ENCODE measurements around the gene TMX2.
A peak's percentile ranks its signal among the peaks of the same experiment; 100 is the strongest.
"Not testable (repeated sequence)": the region's sequence is repeated elsewhere in the genome, so short reads cannot be mapped to it uniquely, and the experiment has no call there.

Gene TMX2, protein sequence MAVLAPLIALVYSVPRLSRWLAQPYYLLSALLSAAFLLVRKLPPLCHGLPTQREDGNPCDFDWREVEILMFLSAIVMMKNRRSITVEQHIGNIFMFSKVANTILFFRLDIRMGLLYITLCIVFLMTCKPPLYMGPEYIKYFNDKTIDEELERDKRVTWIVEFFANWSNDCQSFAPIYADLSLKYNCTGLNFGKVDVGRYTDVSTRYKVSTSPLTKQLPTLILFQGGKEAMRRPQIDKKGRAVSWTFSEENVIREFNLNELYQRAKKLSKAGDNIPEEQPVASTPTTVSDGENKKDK

DNA sequence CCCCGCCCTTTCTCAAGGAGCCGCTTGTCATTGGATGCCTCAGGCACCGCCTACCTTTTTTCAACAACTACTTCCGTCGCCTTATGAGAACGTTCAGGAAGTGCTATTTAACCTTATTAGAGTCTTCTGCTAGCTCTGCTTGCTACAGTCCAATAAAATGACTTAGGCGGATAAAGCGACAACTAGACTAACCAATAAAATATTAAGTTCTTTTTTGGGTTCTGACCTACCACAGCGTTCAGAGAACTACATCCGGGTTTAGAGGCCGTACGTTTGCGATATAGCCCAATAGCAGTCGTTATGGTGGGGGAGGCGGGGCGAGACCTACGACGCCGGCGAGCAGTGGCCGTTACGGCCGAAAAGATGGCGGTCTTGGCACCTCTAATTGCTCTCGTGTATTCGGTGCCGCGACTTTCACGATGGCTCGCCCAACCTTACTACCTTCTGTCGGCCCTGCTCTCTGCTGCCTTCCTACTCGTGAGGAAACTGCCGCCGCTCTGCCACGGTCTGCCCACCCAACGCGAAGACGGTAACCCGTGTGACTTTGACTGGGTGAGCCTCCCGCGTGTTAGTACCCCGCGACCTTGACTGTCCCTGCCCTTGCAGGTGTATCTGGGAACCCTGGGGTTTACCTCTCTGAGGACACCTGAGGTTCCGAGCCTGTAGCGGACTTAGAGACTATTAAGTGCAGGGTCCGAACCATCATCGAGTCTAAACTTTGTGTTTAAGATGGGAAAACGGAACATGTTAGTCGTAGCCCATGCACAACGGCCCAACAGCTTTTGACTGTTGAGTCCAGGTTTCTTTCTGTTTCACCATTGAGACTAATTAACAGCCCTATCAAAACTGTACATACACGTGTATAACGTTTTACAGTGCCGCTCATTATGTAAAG, at the start of gene TMX2:
Gene TMX2, plus strand, starts transcription at position 338 of the 895 bp plus-strand sequence. Its CDS starts 26 bp downstream, at position 364.
- DNase-seq: peak; percentile 97

DNA sequence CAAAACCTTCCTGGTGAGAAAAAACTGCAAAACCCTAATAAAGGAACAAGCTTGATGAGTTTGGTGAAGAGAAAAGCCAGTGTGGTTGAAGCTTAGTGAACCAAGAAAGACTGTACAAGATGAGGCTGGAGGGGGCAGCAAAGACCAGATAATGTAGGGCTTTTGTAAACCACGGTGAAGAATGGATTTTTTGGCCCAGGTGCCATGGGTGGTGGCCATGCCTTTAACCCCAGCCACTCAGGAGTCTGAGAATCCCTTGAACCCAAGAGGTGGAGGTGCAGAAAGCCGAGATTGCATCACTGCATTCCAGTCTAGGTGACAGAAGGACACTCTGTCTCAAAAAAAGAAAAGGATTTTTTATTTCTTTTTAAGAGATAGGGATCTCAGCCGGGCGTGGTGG, 49.5 kb upstream of the TMX2 start:
- DNase-seq: no peak

GRCh38 chr11:57663975-57664374, 48.4 kb upstream of the TMX2 start:
- no peak for DNase-seq

- DNase-seq: peak; percentile 93
Measured at GRCh38 chr11:57667117-57667735, 45.2 kb upstream of the TMX2 start.

DNA sequence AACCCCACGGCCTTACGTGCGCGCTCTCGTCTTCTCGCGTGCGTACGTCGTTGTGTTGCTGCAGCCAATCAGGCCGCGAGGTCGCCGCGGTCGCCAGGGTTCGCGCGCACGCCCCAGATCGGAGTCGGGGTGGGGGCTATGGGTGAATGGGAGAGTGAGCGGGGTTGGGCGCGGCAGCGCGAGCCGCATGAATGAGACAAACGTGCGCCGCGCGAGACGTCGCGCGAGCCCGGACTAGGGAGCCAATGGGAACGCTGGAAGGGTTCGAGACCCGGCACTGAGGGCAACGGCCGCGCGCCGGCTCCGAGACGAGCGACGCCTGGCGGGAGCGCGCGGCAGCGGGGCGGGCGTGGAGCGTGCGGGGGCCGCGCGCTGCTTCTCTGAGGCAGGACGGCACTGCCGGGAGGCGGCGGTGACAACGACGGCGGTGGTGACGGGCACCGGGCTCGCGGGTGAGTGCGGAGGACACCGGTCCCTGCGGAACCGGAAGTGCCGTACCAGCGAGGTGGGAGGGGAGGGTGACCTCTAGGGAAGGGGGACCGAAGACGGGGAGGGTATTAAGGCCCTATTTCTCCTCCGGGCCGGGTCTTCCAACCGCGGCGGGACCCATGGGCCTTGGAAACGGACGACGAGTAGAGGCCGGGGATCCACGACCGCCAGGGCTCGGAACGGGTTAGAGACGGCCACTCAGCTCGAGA, 44.5 kb upstream of the TMX2 start, which contains the start of gene ZDHHC5:
Gene ZDHHC5, plus strand, starts transcription at position 379 of the 698 bp plus-strand sequence. CDS start 4,977 bp downstream, outside the sequence.
- DNase-seq: peak; percentile 93

GRCh38 chr11:57668434-57668782, 44.0 kb upstream of the TMX2 start:
- no peak for DNase-seq

- no peak for DNase-seq
Measured at GRCh38 chr11:57674251-57674650, 38.1 kb upstream of the TMX2 start.

DNA sequence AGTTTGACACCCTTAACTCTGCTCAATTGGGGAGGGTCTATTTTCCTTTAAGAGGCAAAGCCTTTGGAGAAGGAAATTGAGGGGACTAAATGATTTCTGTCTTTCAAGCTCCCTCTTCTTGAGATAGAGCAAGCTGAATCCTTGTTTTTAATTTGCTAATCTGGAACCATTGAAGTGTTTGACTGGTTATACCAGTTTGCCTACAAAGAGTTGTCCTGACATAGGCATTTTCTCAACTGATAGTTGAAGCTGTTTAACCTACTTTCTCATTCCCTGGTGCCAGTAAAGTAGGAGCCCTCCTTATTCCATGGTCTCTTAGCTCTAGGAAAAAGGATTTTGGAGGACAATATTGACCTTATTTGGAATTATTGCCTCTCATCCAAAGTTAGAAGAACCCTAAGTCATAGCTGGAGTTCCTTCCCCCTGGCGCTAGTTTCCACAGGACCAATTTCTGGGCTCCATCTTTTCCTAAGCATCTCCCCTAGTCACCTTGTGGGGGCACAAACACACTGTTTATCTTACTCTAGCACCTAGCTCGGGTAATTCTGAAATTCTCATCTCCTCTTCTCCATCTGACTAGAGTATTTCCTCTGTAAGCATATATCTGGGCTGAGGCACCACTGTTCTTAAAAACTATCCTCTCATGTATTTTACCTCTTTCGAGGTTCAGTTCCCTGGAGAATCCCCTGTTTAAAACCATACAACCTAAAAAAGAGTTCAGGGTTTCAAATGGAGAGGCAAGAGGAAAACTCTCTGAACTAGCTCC, 37.0 kb upstream of the TMX2 start:
- no peak for DNase-seq

- DNase-seq: no peak
Measured at GRCh38 chr11:57679396-57679795, 33.0 kb upstream of the TMX2 start.

GRCh38 chr11:57680552-57680874, 31.9 kb upstream of the TMX2 start:
- DNase-seq: no peak

GRCh38 chr11:57681168-57681567, 31.2 kb upstream of the TMX2 start:
- DNase-seq: no peak

GRCh38 chr11:57690474-57690873, 21.9 kb upstream of the TMX2 start:
- not testable (repeated sequence) for DNase-seq

GRCh38 chr11:57698843-57699365, 13.5 kb upstream of the TMX2 start:
- no peak for DNase-seq

- DNase-seq: no peak
Measured at GRCh38 chr11:57699813-57700212, 12.6 kb upstream of the TMX2 start.

GRCh38 chr11:57700425-57700824, 12.0 kb upstream of the TMX2 start:
- DNase-seq: no peak

DNA sequence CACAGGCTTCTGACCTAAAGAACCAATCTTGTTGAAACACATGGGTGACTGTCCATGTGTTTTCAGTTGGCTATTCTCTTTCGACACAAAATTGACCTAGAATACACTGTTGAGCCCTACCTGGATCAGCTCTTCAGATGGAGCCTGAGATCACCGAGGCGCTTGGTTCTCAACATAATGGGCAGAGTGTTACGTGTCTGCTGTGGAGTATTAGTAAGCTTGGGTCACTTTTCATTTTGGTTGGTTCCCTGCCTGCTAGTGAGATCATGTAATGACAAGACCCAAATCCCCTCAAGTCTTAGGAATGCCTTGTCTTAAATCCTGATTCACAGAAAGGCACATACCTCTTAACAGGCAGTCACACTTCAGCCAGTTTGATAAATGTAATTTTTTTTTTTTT, 9.1 kb upstream of the TMX2 start:
- no peak for DNase-seq

DNA sequence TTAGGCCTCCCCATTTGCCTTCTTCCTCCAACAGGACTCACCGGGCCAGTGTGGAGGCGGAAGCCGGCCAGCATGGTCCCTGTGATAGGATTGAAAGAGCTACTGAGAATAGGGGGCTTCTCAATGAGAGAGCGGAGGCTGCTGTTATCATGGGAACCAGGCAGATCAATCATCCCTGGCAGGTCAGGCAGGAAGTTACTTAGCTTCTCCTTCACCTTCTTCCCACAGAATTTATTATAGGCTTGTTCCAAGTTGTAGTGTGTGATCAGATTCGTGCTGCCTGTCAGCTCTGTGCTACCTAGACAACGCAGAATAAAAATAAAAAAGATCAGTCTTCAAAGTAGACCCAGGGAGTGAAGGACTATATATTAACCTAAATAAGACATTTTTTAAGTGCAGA, 7.5 kb upstream of the TMX2 start:
- no peak for DNase-seq

DNA sequence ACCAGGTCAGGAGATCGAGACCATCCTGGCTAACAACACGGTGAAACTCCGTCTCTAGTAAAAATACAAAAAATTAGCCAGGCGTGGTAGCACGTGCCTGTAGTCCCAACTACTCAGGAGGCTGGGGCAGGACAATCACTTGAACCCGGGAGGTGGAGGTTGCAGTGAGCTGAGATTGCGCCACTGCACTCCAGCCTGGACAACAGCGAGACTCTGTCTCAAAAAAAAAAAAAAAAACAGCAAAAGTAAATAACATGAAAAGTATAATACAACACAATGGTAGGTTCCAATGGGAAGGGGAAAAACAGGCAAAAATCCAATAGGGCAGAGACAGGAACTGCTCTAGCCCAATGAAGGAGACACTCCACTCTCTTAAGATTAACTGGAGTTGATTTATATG, 7.0 kb upstream of the TMX2 start:
- not testable (repeated sequence) for DNase-seq

GRCh38 chr11:57709802-57710367, 2.5 kb upstream of the TMX2 start:
- DNase-seq: no peak

GRCh38 chr11:57711414-57712255, 758 bp upstream of the TMX2 start, which contains the start of gene MED19:
TSS of gene MED19 (minus strand) at chr11:57712215. CDS start at chr11:57712179, 36 bp downstream.
- peak; percentile 18 for DNase-seq

- no peak for DNase-seq
Measured at GRCh38 chr11:57713835-57714234, 1.4 kb downstream of the TMX2 start.

All from DMS 273 treated with DMSO at 0.1 percent for 48 hours (cell line).